HL-60 (cell line): ENCODE results near the gene STAB2.
A peak's percentile ranks its signal among the peaks of the same experiment; 100 is the strongest.

Source experiments
- CTCF ChIP-seq: IDR thresholded peaks from one replicate; pipeline ENCODE4 v1.5.1; 2011; ENCODE audit warnings: low read length, control low read depth, inconsistent platforms; ENCODE audit not compliant: insufficient read depth
- GABPA ChIP-seq: IDR thresholded peaks from 2 replicates; pipeline ENCODE4 v1.6.1; 2012; ENCODE audit warnings: low read depth
- POLR2AphosphoS5 ChIP-seq: IDR thresholded peaks from 2 replicates; pipeline ENCODE4 v1.6.1; 2012; ENCODE audit warnings: low read depth
- REST ChIP-seq: IDR thresholded peaks from 2 replicates; pipeline ENCODE4 v1.6.1; 2012; ENCODE audit warnings: low read depth; ENCODE audit not compliant: insufficient replicate concordance

GRCh38 chr12:103799504-103799856 is 212.4 kb downstream of the STAB2 start:
- no peak for TF ChIP-seq CTCF
- no peak; the same call in 1 of the 2 replicates for TF ChIP-seq POLR2AphosphoS5
- TF ChIP-seq REST: peak; percentile 9
- no peak; the same call in 1 of the 2 replicates for TF ChIP-seq GABPA
